Epithelial cell of esophagus (primary cell): ENCODE results near the gene PRRC2B.

Experiments used
- DNase-seq: peaks from one replicate; pipeline ENCODE4 v3.0.0; 2010; ENCODE audit warnings: low read depth
- H3K4me3 ChIP-seq: 2 replicates; pipeline ENCODE4 v1.5.1; 2011; ENCODE audit warnings: mild to moderate bottlenecking, low read length, control low read depth
- TF ChIP-seq, protein P1 (sequence below): IDR thresholded peaks from 2 replicates; pipeline ENCODE4 v1.5.1; 2011; ENCODE audit warnings: low read depth, mild to moderate bottlenecking, low read length, control low read depth, inconsistent platforms; ENCODE audit not compliant: insufficient read depth; ENCODE audit errors: missing control alignments

Gene PRRC2B

DNA sequence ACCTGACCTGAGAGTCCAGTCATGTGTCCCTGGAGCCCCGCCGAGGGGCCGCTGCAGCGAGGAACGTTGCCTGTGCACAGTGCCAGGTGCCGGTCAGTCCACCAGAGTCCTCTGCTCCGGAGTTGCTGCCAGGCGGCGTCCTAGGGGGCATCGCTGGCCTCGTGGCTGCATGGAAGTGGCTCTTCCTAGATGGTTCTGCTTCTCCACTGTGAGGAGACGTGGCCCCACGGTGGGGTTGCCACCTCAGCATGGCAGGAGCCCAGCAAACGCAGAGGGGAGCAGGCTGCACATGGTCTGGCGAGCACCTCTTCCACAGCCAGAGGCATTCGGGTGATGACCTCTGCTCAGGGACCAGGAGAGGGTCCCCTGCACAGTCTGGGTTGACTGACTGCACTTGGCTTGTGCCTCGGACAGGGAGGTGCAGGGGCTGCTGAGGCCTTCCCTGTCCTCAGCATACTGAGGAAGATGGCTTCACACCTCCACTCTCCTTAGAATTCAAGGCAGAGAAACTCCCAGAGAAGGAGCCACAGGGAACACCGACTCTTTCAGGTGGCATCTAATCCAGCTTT, 83.0 kb downstream of the PRRC2B start:
- DNase-seq: no peak
- no peak overlapping the region for H3K4me3 ChIP-seq
- TF ChIP-seq, protein P1, sequence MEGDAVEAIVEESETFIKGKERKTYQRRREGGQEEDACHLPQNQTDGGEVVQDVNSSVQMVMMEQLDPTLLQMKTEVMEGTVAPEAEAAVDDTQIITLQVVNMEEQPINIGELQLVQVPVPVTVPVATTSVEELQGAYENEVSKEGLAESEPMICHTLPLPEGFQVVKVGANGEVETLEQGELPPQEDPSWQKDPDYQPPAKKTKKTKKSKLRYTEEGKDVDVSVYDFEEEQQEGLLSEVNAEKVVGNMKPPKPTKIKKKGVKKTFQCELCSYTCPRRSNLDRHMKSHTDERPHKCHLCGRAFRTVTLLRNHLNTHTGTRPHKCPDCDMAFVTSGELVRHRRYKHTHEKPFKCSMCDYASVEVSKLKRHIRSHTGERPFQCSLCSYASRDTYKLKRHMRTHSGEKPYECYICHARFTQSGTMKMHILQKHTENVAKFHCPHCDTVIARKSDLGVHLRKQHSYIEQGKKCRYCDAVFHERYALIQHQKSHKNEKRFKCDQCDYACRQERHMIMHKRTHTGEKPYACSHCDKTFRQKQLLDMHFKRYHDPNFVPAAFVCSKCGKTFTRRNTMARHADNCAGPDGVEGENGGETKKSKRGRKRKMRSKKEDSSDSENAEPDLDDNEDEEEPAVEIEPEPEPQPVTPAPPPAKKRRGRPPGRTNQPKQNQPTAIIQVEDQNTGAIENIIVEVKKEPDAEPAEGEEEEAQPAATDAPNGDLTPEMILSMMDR: no peak

DNA sequence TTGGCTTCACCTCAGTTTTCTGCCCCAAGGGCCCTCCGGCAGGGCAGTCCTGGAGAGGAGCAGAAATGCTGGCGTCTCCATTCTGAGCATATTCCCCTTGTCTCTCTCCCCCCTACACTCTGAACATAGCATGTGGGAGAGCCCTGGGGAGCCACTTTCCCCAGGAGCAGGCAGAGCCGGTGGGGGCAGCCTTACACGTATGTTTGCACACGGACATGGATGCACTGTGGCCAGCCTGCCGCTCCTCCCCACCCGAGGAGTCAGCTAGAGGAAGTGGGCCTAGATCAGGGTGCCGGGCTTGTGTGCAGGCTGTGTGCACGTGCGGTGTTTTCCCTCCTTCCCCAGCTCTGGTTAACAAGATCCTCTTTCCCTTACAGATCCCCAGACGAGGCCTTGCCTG, 83.5 kb downstream of the PRRC2B start:
- H3K4me3 ChIP-seq: no peak overlapping the region
- no peak for DNase-seq
- TF ChIP-seq, protein P1: no peak

DNA sequence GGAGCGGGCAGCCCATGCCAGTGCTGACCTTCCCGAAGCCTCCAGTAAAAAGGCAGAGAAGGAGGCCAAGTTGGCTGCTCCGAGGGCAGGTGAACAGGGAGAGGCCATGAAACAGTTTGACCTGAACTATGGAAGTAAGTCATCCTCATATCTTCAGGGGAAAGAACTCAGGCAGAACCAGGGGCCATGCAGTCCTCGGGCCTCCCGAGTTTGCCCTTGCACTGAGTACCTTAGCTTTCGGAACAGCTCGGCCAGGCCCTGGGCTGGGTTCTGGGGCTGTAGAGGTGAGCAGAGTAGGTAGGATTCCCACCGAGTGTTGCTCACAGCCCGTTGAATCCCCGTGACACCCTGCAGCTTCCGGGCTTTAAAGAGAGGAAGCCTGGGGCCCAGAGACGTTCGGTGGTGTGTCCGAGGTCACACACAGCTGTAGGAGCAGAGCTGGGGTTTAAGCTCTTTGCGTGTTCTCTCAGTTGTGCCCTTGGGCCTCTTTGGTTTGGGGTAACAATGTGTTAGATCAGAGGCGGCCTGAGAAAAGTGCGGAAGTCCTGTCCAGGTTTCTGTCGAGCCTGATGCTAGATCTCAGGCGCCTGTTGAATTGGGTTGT, 84.0 kb downstream of the PRRC2B start:
- TF ChIP-seq, protein P1: no peak
- H3K4me3 ChIP-seq: no peak overlapping the region
- DNase-seq: no peak

DNA sequence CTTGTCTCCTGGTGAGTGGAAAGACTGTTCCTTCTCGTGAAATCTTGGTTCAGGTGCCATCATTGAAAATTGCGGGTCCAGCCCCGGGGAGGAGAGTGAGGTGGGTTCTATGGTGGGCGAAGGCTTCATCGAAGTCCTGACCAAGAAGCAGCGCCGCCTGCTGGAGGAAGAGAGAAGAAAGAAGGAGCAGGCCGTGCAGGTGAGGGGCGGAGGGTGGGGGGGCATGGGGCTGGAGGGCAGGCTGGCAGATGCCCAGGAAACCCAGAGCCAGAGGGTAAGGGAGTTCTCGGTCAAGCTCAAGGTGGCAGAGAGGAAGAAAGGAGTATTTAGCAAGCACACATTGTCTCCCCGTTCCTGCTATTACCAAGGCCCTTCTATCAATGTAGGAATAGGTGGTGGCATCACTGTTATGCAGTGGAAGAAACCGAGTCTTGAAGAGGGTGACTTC, 84.6 kb downstream of the PRRC2B start:
- TF ChIP-seq, protein P1: peak; percentile 57
- peak; percentile 35 for DNase-seq
- H3K4me3 ChIP-seq: no peak overlapping the region

DNA sequence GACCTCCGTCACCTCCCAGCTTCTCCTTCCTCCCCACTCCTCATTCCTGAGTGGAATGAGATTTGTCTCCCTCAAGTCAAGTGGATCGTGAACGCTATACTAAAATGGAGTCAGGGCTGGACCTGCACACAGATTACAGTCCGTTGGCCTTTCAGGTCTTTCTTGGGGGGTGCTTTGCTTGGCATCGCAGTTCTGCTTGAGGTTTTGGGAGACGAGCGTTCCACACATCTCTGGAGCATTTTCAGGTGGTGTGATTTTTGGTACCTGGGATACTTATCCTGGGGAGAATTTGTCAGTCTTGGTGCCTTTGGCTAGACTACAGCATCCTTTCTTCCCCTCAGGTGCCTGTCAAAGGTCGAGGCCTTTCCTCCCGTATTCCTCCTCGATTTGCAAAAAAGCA, 85.0 kb downstream of the PRRC2B start:
- DNase-seq: no peak
- TF ChIP-seq, protein P1: no peak
- no peak overlapping the region for H3K4me3 ChIP-seq

DNA sequence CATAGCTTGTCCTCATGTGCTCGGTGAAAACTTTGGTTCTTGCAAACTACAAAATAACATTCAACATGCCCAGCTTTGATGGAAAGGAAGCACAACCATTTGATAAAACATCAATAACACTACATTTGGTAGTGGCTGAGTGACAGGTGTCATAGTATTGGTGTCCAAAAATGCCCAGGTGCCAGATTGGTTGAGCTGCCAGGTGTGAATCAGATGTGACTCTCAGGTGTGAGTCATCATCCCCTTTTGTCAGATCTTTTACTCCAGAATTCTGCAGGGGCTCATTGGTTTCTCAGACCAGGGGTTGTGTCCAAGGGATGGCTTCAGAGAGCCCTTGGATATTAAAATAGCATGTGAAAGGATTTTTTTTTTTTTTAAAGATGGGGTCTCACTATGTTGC, 86.4 kb downstream of the PRRC2B start:
- TF ChIP-seq, protein P1: no peak
- no peak overlapping the region for H3K4me3 ChIP-seq
- peak; percentile 60 for DNase-seq

DNA sequence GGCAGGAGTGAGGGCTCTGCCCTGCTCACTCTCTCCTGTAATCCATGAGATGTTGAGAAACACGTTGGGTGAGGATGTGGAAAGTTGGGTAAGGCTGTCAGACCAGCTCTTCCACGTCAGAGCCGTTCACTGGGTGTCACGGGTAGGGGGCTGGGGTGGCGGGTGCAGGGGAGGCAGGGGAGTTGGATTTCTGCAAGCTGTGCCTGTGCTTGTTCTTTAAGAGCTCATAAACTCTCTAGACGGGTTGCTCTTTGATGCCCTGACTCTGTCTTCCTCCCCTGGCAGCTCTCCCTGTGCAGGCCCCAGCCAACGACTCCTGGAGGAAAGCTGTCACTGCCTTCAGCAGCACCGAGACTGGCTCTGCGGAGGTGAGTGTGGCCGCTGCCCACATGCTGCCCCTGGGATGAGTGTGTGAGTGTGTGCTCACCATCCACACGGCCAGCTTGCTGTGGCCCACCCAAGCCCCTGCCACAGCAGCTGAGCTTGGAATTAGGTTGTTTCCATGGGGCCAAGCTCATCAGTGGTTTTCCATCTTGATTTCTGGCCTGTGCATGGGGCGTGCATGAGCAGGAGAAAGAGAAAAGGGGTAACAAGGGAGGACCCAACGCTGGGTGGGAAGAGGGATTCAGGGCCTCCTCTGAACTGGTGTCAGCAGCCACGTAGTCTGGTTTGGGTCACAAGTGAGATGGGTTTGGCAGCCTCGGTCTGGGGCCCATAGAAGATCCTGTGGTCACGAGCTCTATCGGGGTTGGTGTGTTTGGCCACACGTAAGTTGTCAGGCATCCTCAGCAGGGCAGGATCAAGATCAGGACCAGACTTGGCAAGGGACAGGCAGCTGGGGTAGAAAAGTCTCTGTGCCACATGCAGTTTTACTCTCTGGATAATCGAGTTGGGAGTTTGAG, 87.8 kb downstream of the PRRC2B start:
- peak; percentile 70 for DNase-seq
- H3K4me3 ChIP-seq: no peak overlapping the region
- TF ChIP-seq, protein P1: no peak
